GM12865 (cell line): ENCODE measurements around the gene ALS2CL.

Experiments used
- DNase-seq: peaks from one replicate; pipeline ENCODE4 v3.0.0; 2010; ENCODE audit warnings: low read depth
- H3K4me3 ChIP-seq: 2 replicates; pipeline ENCODE4 v1.5.1; 2011; ENCODE audit warnings: mild to moderate bottlenecking, low read depth, low read length, control low read depth
- TF ChIP-seq, protein P1 (sequence below): IDR thresholded peaks from 2 replicates; pipeline ENCODE4 v1.5.1; 2011; ENCODE audit warnings: low read length, control low read depth, low read depth, inconsistent platforms; ENCODE audit not compliant: insufficient read depth; ENCODE audit errors: missing control alignments

ALS2CL gene

DNA sequence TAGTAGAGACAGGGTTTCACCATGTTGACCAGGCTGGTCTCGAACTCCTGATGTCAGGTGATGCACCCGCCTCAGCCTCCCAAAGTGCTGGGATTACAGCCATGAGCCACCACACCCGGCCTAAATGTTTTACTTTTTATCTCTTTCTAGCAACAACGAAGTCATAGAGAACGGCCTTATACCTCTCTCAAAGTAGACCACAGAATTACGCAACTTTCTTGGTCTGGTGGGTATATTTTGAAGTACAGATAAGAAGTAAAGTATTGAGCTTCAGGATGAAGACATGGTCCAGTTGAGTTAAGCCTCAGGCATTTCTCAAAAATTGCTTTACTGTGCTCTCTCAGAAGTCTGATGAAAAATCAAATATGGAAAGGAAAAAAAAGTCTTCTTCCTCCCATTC is 50.5 kb downstream of the ALS2CL start:
- TF ChIP-seq, protein P1, sequence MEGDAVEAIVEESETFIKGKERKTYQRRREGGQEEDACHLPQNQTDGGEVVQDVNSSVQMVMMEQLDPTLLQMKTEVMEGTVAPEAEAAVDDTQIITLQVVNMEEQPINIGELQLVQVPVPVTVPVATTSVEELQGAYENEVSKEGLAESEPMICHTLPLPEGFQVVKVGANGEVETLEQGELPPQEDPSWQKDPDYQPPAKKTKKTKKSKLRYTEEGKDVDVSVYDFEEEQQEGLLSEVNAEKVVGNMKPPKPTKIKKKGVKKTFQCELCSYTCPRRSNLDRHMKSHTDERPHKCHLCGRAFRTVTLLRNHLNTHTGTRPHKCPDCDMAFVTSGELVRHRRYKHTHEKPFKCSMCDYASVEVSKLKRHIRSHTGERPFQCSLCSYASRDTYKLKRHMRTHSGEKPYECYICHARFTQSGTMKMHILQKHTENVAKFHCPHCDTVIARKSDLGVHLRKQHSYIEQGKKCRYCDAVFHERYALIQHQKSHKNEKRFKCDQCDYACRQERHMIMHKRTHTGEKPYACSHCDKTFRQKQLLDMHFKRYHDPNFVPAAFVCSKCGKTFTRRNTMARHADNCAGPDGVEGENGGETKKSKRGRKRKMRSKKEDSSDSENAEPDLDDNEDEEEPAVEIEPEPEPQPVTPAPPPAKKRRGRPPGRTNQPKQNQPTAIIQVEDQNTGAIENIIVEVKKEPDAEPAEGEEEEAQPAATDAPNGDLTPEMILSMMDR = no peak
- no peak overlapping the region for H3K4me3 ChIP-seq
- no peak for DNase-seq

GRCh38 chr3:46640927-46641326 is 52.6 kb downstream of the ALS2CL start:
- H3K4me3 ChIP-seq = no peak overlapping the region
- TF ChIP-seq, protein P1 = no peak
- no peak for DNase-seq

DNA sequence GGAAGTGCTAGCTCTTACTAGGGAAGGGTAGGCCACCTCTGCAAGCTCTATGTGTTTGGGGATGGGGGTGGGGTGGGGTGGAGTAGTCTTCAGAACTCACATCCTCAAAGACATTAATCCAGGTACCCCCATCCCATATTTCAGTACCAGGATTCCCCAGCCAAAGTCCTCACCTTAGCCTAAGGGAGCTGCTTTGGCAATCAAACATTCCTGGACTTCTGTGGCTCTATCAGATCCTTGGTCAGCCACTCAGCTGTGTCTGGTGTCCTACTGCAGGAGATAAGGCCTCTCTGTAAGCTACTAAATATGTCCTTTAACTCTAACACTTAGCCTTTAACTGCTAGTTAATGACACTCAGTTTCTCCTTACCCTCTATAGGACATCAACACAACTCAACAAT is 54.3 kb downstream of the ALS2CL start:
- no peak overlapping the region for H3K4me3 ChIP-seq
- no peak for DNase-seq
- TF ChIP-seq, protein P1 = no peak

DNA sequence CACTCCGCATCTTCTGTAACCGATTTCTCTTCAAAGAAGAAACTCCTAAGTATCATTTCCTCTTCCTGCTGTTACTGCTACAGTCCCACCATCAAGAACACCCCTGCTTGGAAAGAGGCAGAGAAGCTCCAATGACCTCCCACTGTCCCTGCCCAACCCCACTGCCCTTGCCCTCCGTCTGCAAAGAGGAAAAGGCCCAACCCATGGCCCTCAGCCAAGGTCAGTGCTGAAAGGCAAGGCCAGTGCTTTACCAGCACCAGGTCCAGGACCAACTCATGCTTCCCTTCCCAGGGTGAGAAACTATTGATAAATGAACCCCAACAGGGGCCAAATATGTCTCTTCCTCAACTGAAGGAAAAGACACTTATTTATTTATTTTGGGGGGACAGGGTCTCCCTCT is 58.6 kb downstream of the ALS2CL start:
- TF ChIP-seq, protein P1 = no peak
- no peak overlapping the region for H3K4me3 ChIP-seq
- no peak for DNase-seq

DNA sequence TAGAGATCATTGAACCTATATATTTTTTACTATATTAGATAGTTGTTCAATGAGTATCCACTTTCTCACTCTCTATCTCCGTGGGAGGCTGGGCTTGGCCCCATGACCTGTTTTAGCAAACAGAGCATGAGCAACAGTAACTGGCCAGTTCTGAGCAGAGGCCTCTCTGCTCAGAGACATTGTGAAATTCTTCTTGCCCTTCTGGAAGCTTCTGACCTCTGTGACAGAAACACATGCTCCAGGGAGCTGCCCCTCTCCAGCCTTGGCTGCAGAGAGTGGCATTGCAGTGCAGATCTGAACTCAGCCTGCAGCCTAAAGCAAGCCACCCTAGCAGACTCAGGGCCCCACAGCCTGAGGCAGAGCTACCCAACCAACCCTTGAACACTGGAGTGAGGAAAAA is 60.7 kb downstream of the ALS2CL start:
- TF ChIP-seq, protein P1 = no peak
- no peak for DNase-seq
- no peak overlapping the region for H3K4me3 ChIP-seq

DNA sequence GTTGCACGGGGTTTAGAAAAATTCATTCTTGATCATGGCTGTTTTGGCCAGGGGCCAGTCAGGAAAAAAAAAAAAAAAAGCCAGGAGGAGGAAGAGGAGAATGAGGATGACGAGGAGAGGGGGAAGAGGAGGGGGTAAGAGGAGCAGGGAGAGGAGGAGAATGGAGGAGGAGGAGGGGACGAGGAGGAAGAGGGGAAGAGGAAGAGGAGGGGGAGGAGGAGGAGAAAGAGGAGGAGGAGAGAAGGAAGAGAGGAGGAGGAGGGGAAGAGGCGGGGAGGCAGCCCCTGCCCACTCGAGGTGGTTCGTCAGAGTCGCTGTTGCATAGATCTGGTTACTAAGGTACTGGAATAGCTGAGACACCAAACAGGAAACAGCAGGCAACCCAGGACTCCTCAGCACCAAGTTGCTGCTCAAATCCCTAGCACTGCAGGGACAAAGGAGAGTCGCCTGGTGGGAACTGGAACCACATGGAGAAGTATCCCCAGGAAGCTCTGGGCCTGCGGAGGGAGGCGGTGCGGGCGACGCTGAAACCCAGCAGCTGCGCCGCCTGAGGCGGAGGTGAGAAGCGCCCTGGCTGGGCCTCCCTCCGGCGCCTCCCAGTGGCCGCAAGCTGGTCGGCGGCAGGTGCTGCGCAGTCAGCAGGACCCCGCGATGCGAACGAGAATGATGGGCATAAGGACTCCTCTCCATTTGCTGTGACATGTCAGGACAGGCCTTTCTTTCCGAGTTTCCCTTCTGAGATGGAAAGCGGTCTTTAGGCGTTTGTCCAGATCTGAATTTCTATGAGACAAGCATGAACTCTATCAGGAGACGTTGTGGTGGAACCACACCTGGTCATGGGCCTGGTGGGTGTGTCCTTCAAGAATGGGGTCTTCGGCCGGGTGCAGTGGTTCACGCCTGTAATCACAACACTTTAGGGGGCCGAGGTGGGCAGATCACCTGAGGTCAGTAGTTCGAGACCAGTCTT is 63.6 kb downstream of the ALS2CL start:
- TF ChIP-seq, protein P1 = peak; percentile 99
- H3K4me3 ChIP-seq = no peak overlapping the region
- peak; percentile 80 for DNase-seq
